NB4 (cell line): ENCODE results near the gene FAU.

Experiments used
- DNase-seq: peaks from one replicate; pipeline ENCODE4 v3.0.0; 2010; ENCODE audit warnings: low read depth
- H3K4me3 ChIP-seq: one replicate; pipeline ENCODE4 v1.5.1; 2011; ENCODE audit warnings: mild to moderate bottlenecking, low read depth, low read length, moderate library complexity
- MAX ChIP-seq: IDR thresholded peaks from 2 replicates; pipeline ENCODE4 v1.6.1; 2011; ENCODE audit warnings: low read depth, low read length
- MYC ChIP-seq: IDR thresholded peaks from 2 replicates; pipeline ENCODE4 v1.6.1; 2011; ENCODE audit warnings: low read depth, low read length
- POLR2A ChIP-seq: IDR thresholded peaks from 2 replicates; pipeline ENCODE4 v1.6.1; 2011; ENCODE audit warnings: mild to moderate bottlenecking; ENCODE audit not compliant: insufficient read length; ENCODE audit errors: extremely low read depth
- TF ChIP-seq, protein P1 (sequence below): IDR thresholded peaks from one replicate; pipeline ENCODE4 v1.5.1; 2012; ENCODE audit warnings: low read depth, low read length

The FAU gene

GRCh38 chr11:65121865-65122696 lies at the start of gene FAU, which contains the start of gene MRPL49:
Gene FAU (minus strand): TSS chr11:65122134. CDS start chr11:65121813, 321 bp downstream.
Gene MRPL49 (plus strand): TSS chr11:65122321. CDS start chr11:65122347, 26 bp downstream.
- peak; percentile 91 for TF ChIP-seq POLR2A
- TF ChIP-seq, protein P1, sequence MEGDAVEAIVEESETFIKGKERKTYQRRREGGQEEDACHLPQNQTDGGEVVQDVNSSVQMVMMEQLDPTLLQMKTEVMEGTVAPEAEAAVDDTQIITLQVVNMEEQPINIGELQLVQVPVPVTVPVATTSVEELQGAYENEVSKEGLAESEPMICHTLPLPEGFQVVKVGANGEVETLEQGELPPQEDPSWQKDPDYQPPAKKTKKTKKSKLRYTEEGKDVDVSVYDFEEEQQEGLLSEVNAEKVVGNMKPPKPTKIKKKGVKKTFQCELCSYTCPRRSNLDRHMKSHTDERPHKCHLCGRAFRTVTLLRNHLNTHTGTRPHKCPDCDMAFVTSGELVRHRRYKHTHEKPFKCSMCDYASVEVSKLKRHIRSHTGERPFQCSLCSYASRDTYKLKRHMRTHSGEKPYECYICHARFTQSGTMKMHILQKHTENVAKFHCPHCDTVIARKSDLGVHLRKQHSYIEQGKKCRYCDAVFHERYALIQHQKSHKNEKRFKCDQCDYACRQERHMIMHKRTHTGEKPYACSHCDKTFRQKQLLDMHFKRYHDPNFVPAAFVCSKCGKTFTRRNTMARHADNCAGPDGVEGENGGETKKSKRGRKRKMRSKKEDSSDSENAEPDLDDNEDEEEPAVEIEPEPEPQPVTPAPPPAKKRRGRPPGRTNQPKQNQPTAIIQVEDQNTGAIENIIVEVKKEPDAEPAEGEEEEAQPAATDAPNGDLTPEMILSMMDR: no peak
- peak; percentile 63 for TF ChIP-seq MAX
- TF ChIP-seq MYC: peak; percentile 90
- DNase-seq: peak; percentile 99
- peak within 1 kb of the TSS; percentile 88 for H3K4me3 ChIP-seq

DNA sequence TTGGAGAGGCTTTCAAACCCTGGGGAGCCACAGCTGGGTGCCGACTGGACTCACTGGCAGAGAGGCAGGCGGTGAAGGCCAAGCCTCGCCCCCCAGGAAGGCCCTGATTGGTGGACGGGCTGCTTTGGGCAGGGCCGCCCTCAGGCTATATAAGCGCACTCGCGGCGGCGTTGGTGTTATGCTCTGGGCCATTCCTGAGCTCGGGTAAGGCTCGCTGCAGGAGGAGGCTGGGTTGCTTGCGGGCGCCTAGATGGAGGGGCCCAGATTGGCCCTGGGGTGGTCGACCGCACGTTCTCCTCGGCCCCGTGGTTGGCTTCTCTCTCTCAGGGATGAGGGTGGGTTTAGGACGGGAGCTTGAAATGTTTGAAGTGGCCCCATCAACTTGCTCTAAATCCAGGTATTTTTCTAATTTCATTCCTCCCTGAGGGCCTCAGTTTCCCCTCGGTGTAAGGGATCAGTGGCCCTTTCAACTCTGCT lies 48.2 kb upstream of the FAU start, which contains the start of gene SPDYC:
TSS of gene SPDYC (plus strand) at position 176 of the 477 bp plus-strand sequence. CDS start 1,125 bp downstream, outside the sequence.
- no peak within 1 kb of the TSS for H3K4me3 ChIP-seq
- TF ChIP-seq POLR2A: no peak
- no peak for TF ChIP-seq MAX
- TF ChIP-seq MYC: no peak
- TF ChIP-seq, protein P1: no peak
- DNase-seq: peak; percentile 27

GRCh38 chr11:65169164-65169641 lies 47.3 kb upstream of the FAU start:
- no peak overlapping the region for H3K4me3 ChIP-seq
- TF ChIP-seq MYC (no peak), MAX (no peak), POLR2A (no peak)
- TF ChIP-seq, protein P1: no peak
- DNase-seq: peak; percentile 68

DNA sequence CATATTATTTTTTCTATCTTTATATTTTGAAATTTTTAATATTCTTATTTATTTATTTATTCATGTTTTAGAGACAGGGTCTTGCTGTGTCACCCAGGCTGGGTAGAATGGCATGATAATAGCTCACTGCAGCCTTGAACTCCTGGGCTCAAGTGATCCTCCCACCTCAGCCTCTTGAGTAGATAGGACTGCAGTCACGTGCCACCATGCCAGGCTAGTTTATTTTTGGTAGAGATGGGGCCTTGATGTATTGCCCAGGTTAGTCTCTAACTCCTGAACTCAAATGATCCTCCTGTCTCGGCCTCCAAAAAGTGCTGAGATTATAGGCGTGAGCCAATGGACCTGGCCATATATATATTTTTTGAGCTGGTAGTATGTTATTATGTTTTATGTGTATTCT lies 45.7 kb upstream of the FAU start:
- TF ChIP-seq MAX (no peak), MYC (no peak), POLR2A (no peak)
- TF ChIP-seq, protein P1: no peak
- no peak overlapping the region for H3K4me3 ChIP-seq
- no peak for DNase-seq

GRCh38 chr11:65166893-65167292 lies 45.0 kb upstream of the FAU start:
- TF ChIP-seq, protein P1: no peak
- TF ChIP-seq POLR2A (no peak), MAX (no peak), MYC (no peak)

More at GRCh38 chr11:65166893-65167292, 45.0 kb upstream of the FAU start:
- DNase-seq: no peak
- H3K4me3 ChIP-seq: no peak overlapping the region
